Choroid plexus epithelial cell (primary cell): ENCODE results near the gene DST.

Experiments
- DNase-seq: peaks from one replicate; pipeline ENCODE4 v3.0.0-alpha.2; 2010; ENCODE audit warnings: low read depth
- H3K4me3 ChIP-seq: 2 replicates; pipeline ENCODE4 v1.5.1; 2011; ENCODE audit warnings: low read depth, mild to moderate bottlenecking, control low read depth, low read length, moderate library complexity
- CTCF ChIP-seq: conservative IDR thresholded peaks from 2 replicates; pipeline ENCODE4 v1.5.1; 2011; ENCODE audit warnings: low read depth, mild to moderate bottlenecking, control low read depth, inconsistent platforms, low read length, moderate library complexity

Gene DST

GRCh38 chr6:56655996-56656395 lies 13.3 kb upstream of the DST start:
- H3K4me3 ChIP-seq, result no peak overlapping the region
- TF ChIP-seq CTCF, result no peak
- DNase-seq, result no peak

GRCh38 chr6:56655249-56655648 lies 12.6 kb upstream of the DST start:
- no peak overlapping the region for H3K4me3 ChIP-seq
- no peak for DNase-seq
- no peak for TF ChIP-seq CTCF

- H3K4me3 ChIP-seq, result no peak overlapping the region
- no peak for TF ChIP-seq CTCF
- peak; percentile 60 for DNase-seq
Observed at GRCh38 chr6:56652994-56653393, 10.3 kb upstream of the DST start.

- TF ChIP-seq CTCF, result no peak
- DNase-seq, result peak; percentile 30
- no peak overlapping the region for H3K4me3 ChIP-seq
Observed at GRCh38 chr6:56652231-56652630, 9.5 kb upstream of the DST start.

- TF ChIP-seq CTCF, result no peak
- DNase-seq, result no peak
- no peak overlapping the region for H3K4me3 ChIP-seq
Observed at GRCh38 chr6:56650191-56650590, 7.5 kb upstream of the DST start.

- TF ChIP-seq CTCF, result no peak
- no peak overlapping the region for H3K4me3 ChIP-seq
- peak; percentile 69 for DNase-seq
Observed at GRCh38 chr6:56649782-56650181, 7.1 kb upstream of the DST start.

- DNase-seq, result peak; percentile 66
- H3K4me3 ChIP-seq, result no peak overlapping the region
- TF ChIP-seq CTCF, result no peak
Observed at GRCh38 chr6:56649053-56649769, 6.5 kb upstream of the DST start.
